ENCODE measurements around the gene MYO9B.

Gene MYO9B

GRCh38 chr19:17183271-17183761 lies 107.7 kb downstream of the MYO9B start:
- TF ChIP-seq, protein P1, sequence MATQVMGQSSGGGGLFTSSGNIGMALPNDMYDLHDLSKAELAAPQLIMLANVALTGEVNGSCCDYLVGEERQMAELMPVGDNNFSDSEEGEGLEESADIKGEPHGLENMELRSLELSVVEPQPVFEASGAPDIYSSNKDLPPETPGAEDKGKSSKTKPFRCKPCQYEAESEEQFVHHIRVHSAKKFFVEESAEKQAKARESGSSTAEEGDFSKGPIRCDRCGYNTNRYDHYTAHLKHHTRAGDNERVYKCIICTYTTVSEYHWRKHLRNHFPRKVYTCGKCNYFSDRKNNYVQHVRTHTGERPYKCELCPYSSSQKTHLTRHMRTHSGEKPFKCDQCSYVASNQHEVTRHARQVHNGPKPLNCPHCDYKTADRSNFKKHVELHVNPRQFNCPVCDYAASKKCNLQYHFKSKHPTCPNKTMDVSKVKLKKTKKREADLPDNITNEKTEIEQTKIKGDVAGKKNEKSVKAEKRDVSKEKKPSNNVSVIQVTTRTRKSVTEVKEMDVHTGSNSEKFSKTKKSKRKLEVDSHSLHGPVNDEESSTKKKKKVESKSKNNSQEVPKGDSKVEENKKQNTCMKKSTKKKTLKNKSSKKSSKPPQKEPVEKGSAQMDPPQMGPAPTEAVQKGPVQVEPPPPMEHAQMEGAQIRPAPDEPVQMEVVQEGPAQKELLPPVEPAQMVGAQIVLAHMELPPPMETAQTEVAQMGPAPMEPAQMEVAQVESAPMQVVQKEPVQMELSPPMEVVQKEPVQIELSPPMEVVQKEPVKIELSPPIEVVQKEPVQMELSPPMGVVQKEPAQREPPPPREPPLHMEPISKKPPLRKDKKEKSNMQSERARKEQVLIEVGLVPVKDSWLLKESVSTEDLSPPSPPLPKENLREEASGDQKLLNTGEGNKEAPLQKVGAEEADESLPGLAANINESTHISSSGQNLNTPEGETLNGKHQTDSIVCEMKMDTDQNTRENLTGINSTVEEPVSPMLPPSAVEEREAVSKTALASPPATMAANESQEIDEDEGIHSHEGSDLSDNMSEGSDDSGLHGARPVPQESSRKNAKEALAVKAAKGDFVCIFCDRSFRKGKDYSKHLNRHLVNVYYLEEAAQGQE (IDR thresholded peaks at IDR 0.05; ENCODE audit: insufficient read depth in 1 of 2, low read depth in 2 of 2, low read length in 2 of 2): no peak
- TF ChIP-seq SIN3A (IDR thresholded peaks at IDR 0.05; ENCODE audit: borderline replicate concordance, insufficient read depth, low read length) (no peak), TAF1 (IDR thresholded peaks at IDR 0.05; ENCODE audit: borderline replicate concordance, insufficient read depth, low read length) (no peak), FOXP2 (optimal IDR thresholded peaks at IDR 0.05; ENCODE audit: borderline replicate concordance, extremely low read depth, extremely low read length, insufficient read depth) (no peak), POLR2AphosphoS5 (IDR thresholded peaks at IDR 0.05; ENCODE audit: low read depth, low read length) (no peak)

DNA sequence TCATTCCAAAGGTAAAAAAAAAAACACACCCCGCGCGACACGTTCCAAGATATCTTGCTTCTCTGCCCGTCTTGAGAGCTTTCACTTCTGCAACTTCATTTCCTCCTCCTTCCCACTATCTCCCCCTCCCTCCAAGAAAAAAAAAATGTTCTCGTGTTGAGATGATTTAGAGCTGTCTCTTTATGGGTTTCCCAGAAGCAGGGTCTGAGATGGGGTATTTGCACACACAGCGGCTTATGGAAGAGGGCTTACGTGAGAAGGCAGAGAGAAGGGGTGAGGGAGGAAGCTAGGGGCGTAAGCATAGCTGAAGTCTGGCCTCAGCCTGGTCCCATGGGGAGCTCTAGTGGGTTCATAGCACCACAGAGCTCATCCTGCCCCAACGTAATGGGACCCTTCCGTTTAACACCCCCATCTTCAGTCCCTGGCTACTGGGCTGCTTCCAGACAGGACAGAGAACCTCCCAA lies 108.3 kb downstream of the MYO9B start:
- no peak for TF ChIP-seq SIN3A (IDR thresholded peaks at IDR 0.05; ENCODE audit: borderline replicate concordance, insufficient read depth, low read length)
- TF ChIP-seq, protein P1 (IDR thresholded peaks at IDR 0.05; ENCODE audit: insufficient read depth in 1 of 2, low read depth in 2 of 2, low read length in 2 of 2): no peak
- TF ChIP-seq POLR2AphosphoS5 (IDR thresholded peaks at IDR 0.05; ENCODE audit: low read depth, low read length): no peak
- no peak for TF ChIP-seq TAF1 (IDR thresholded peaks at IDR 0.05; ENCODE audit: borderline replicate concordance, insufficient read depth, low read length)
- no peak for TF ChIP-seq FOXP2 (optimal IDR thresholded peaks at IDR 0.05; ENCODE audit: borderline replicate concordance, extremely low read depth, extremely low read length, insufficient read depth)

- TF ChIP-seq, protein P1 (IDR thresholded peaks at IDR 0.05; ENCODE audit: insufficient read depth in 1 of 2, low read depth in 2 of 2, low read length in 2 of 2): no peak
- TF ChIP-seq FOXP2 (optimal IDR thresholded peaks at IDR 0.05; ENCODE audit: borderline replicate concordance, extremely low read depth, extremely low read length, insufficient read depth): no peak
- TF ChIP-seq SIN3A (IDR thresholded peaks at IDR 0.05; ENCODE audit: borderline replicate concordance, insufficient read depth, low read length): no peak
- TF ChIP-seq TAF1 (IDR thresholded peaks at IDR 0.05; ENCODE audit: borderline replicate concordance, insufficient read depth, low read length): no peak
- no peak for TF ChIP-seq POLR2AphosphoS5 (IDR thresholded peaks at IDR 0.05; ENCODE audit: low read depth, low read length)
These were observed 108.8 kb downstream of the MYO9B start for GRCh38 chr19:17184371-17184841.

DNA sequence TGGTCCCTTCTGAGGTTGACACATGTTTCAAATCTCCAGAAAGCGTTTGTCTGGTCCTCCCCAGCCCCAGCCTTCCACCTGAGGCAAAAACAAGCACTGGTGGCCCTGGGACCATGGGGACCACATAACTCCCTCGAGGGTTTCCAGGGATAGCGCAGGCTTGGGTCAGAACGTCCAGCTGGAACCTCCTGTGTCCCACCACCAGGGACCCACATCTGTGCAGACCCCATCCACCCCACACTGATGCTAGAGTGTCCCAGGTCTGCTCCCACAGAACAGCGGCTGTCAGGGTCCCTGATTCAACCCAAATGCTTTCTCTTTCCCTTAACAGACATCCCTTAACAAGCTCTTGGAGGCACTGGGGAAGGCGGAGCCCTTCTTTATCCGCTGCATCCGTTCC lies 110.0 kb downstream of the MYO9B start:
- TF ChIP-seq TAF1 (IDR thresholded peaks at IDR 0.05; ENCODE audit: borderline replicate concordance, insufficient read depth, low read length) (no peak), FOXP2 (optimal IDR thresholded peaks at IDR 0.05; ENCODE audit: borderline replicate concordance, extremely low read depth, extremely low read length, insufficient read depth) (no peak), POLR2AphosphoS5 (IDR thresholded peaks at IDR 0.05; ENCODE audit: low read depth, low read length) (no peak)

- TF ChIP-seq FOXP2 (optimal IDR thresholded peaks at IDR 0.05; ENCODE audit: borderline replicate concordance, extremely low read depth, extremely low read length, insufficient read depth) (no peak), POLR2AphosphoS5 (IDR thresholded peaks at IDR 0.05; ENCODE audit: low read depth, low read length) (no peak), TAF1 (IDR thresholded peaks at IDR 0.05; ENCODE audit: borderline replicate concordance, insufficient read depth, low read length) (no peak), SIN3A (IDR thresholded peaks at IDR 0.05; ENCODE audit: borderline replicate concordance, insufficient read depth, low read length) (no peak)
- TF ChIP-seq, protein P1 (IDR thresholded peaks at IDR 0.05; ENCODE audit: insufficient read depth in 1 of 2, low read depth in 2 of 2, low read length in 2 of 2): no peak
These were observed 117.2 kb downstream of the MYO9B start for GRCh38 chr19:17192751-17193150.
